ENCODE measurements around the gene MACF1. TPM values are rescaled to one million over a fixed set of nuclear protein-coding genes. Genes with fewer than 3 reads are reported as not detected.
"Not testable (repeated sequence)": the region's sequence is repeated elsewhere in the genome, so short reads cannot be mapped to it uniquely, and the experiment has no call there.

The MACF1 gene
- total RNA-seq, 1 experiment from 2014 or later, result 190 TPM

GRCh38 chr1:39491146-39491921 is 286.8 kb downstream of the MACF1 start, which contains the start of gene BMP8A:
BMP8A (plus strand) TSS chr1:39491636; CDS start chr1:39491992, 356 bp downstream.
- Histone ChIP-seq H4K8ac (replicated peaks; ENCODE audit: insufficient read length, low read depth, low read length) (no peak within 1 kb of the TSS), H2BK20ac (ENCODE audit: low read depth, low read length, poor library complexity, severe bottlenecking) (no peak within 1 kb of the TSS), H3T11ph (ENCODE audit: low read length) (no peak within 1 kb of the TSS), H3K56ac (ENCODE audit: insufficient read length, low read depth, low read length) (no peak within 1 kb of the TSS), H4K91ac (ENCODE audit: insufficient read length, low read depth, low read length) (no peak within 1 kb of the TSS), H3K27me3 (ENCODE audit: insufficient read depth, low read length) (peaks cover 24% of the 10 kb centered on the region; the same call in 1 of the 2 replicates), H3K14ac (ENCODE audit: insufficient read depth, low read length) (no peak within 1 kb of the TSS; the same call in 1 of the 2 replicates), H3K9me3 (ENCODE audit: control insufficient read depth, low read depth, low read length) (no peaks in the 10 kb centered on the region), H3K27ac (ENCODE audit: insufficient read length, low read depth, low read length) (no peak within 1 kb of the TSS), H2AFZ (ENCODE audit: low read length) (no peak within 1 kb of the TSS), H3K4me2 (ENCODE audit: insufficient read depth, insufficient read length, low read length) (peak within 1 kb of the TSS; percentile 63), H3K79me2 (ENCODE audit: insufficient read depth, low read length) (no peaks in the 10 kb centered on the region), H3K23ac (ENCODE audit: insufficient read length, low read depth, low read length) (no peak within 1 kb of the TSS), H4K5ac (ENCODE audit: insufficient read length, low read depth, low read length) (no peak within 1 kb of the TSS), H2BK12ac (ENCODE audit: insufficient read length, low read depth, low read length) (no peak within 1 kb of the TSS), H2AK5ac (ENCODE audit: insufficient read length, low read length) (no peak within 1 kb of the TSS), H3K18ac (ENCODE audit: insufficient read length, low read depth, low read length) (no peak within 1 kb of the TSS), H3K4me1 (ENCODE audit: insufficient read depth, low read length) (no peaks in the 10 kb centered on the region), H2BK15ac (ENCODE audit: low read depth, low read length) (no peak within 1 kb of the TSS), H3K9ac (ENCODE audit: extremely low read depth, insufficient read length, low read length) (no peak within 1 kb of the TSS), H3K23me2 (ENCODE audit: insufficient read length, low read depth, low read length, poor library complexity, severe bottlenecking) (peaks cover 12% of the 10 kb centered on the region), H3K4ac (ENCODE audit: low read depth, low read length) (no peak within 1 kb of the TSS), H2BK5ac (ENCODE audit: insufficient read length, low read length) (no peak within 1 kb of the TSS), H4K20me1 (ENCODE audit: control insufficient read depth, insufficient read depth, insufficient read length) (no peaks in the 10 kb centered on the region), H3K79me1 (ENCODE audit: insufficient read depth, low read depth, low read length, poor library complexity, severe bottlenecking) (no peaks in the 10 kb centered on the region), H2BK120ac (ENCODE audit: low read depth, low read length, poor library complexity, severe bottlenecking) (no peak within 1 kb of the TSS)
- Mint-ChIP-seq H3K9me3 (no peaks in the 10 kb centered on the region), H3K36me3 (ENCODE audit: insufficient read depth in 1 of 3, low read depth in 3 of 3) (peaks cover 5 to 14% (median 8%) of the 10 kb centered on the region in 3 experiments; a peak in 5 of 7 replicates), H3K4me3 (peak within 1 kb of the TSS; percentile 63 to 80), H3K27me3 (ENCODE audit: low read depth) (peaks cover 53% of the 10 kb centered on the region), H3K27ac (no peak within 1 kb of the TSS), H3K4me1 (peaks cover 5% of the 10 kb centered on the region in 2 experiments)
- DNase-seq, result peak; percentile 82
- no peak for TF ChIP-seq CTCF (conservative IDR thresholded peaks at IDR 0.05)
- no CpG with 5 or more reads among the region's 112 CpGs for WGBS (ENCODE audit: extremely low coverage, insufficient read length, low lambda C conversion rate)

DNA sequence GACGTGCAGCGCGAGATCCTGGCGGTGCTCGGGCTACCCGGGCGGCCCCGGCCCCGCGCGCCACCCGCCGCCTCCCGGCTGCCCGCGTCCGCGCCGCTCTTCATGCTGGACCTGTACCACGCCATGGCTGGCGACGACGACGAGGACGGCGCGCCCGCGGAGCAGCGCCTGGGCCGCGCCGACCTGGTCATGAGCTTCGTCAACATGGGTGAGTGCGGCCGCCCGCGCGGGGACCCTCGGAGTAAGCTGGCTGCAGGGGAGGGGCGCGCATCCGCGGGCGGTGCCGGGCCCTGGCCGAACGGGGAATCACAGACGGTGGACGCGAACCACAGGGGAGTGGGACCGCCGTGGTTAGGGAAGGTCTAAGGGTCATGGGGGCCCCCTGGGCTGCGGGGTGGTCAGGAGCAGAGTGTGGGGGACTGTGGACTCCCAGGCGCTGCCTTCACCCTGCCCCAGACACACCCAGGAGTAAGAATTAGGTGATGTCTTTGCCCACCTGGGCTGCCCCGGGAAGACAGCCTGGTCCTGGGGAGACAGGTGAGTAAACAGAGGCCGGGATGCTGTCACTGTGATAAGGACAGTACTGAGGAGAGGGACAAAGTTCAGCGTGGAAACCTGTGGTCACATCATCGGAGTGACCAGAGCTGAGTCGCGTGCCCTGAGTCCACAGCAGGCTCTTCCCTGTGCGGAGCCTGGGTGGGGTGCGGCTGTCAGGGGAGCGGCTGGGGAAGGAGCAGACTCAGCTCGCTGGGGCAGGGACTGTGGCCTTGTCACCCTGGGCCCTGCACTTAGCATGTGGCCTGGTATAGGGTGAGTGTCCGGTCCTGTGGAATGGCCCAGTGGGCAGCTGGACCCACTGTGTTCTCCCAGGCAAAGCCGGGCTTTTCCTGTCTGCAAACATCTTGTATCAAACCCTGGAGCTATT is 287.9 kb downstream of the MACF1 start:
- not testable (repeated sequence) for H3K23ac ChIP-seq (ENCODE audit: insufficient read length, low read depth, low read length); H3K4ac ChIP-seq (ENCODE audit: low read depth, low read length); H3K56ac ChIP-seq (ENCODE audit: insufficient read length, low read depth, low read length); H3K36me3 Mint-ChIP-seq (ENCODE audit: insufficient read depth in 1 of 3, low read depth in 3 of 3); H3K14ac ChIP-seq (ENCODE audit: insufficient read depth, low read length); H3K18ac ChIP-seq (ENCODE audit: insufficient read length, low read depth, low read length); H3K9me3 Mint-ChIP-seq; H3K4me1 ChIP-seq (ENCODE audit: insufficient read depth, low read length); H2BK20ac ChIP-seq (ENCODE audit: low read depth, low read length, poor library complexity, severe bottlenecking); H4K91ac ChIP-seq (ENCODE audit: insufficient read length, low read depth, low read length); H2BK5ac ChIP-seq (ENCODE audit: insufficient read length, low read length); H2BK120ac ChIP-seq (ENCODE audit: low read depth, low read length, poor library complexity, severe bottlenecking); H3T11ph ChIP-seq (ENCODE audit: low read length); H3K79me1 ChIP-seq (ENCODE audit: insufficient read depth, low read depth, low read length, poor library complexity, severe bottlenecking); H4K5ac ChIP-seq (ENCODE audit: insufficient read length, low read depth, low read length); H3K4me1 Mint-ChIP-seq; H2BK12ac ChIP-seq (ENCODE audit: insufficient read length, low read depth, low read length); DNase-seq; H3K27ac ChIP-seq (ENCODE audit: insufficient read length, low read depth, low read length); H2AK5ac ChIP-seq (ENCODE audit: insufficient read length, low read length); H3K9me3 ChIP-seq (ENCODE audit: control insufficient read depth, low read depth, low read length); H3K27ac Mint-ChIP-seq; H4K20me1 ChIP-seq (ENCODE audit: control insufficient read depth, insufficient read depth, insufficient read length); H2BK15ac ChIP-seq (ENCODE audit: low read depth, low read length); H2AFZ ChIP-seq (ENCODE audit: low read length); H3K79me2 ChIP-seq (ENCODE audit: insufficient read depth, low read length); H4K8ac ChIP-seq (replicated peaks; ENCODE audit: insufficient read length, low read depth, low read length); H3K9ac ChIP-seq (ENCODE audit: extremely low read depth, insufficient read length, low read length)
- H3K4me2 ChIP-seq (ENCODE audit: insufficient read depth, insufficient read length, low read length), result peak overlapping the region; percentile 63
- H3K4me3 Mint-ChIP-seq, result peak overlapping the region; percentile 49 to 75
- H3K27me3 ChIP-seq (ENCODE audit: insufficient read depth, low read length), result peaks cover 24% of the 10 kb centered on the region; the same call in 1 of the 2 replicates
- peaks cover 62% of the 10 kb centered on the region for H3K27me3 Mint-ChIP-seq (ENCODE audit: low read depth)
- peaks cover 12% of the 10 kb centered on the region for H3K23me2 ChIP-seq (ENCODE audit: insufficient read length, low read depth, low read length, poor library complexity, severe bottlenecking)
- no CpG with 5 or more reads among the region's 67 CpGs for WGBS (ENCODE audit: extremely low coverage, insufficient read length, low lambda C conversion rate)
